GM18511 (cell line): ENCODE measurements around the gene TMEM130.
"Not testable (repeated sequence)": the region's sequence is repeated elsewhere in the genome, so short reads cannot be mapped to it uniquely, and the experiment has no call there.

ENCODE experiments used
- ATAC-seq: cut with Tn5 transposase; IDR thresholded peaks from one replicate; pipeline ENCODE4 v1.9.1; 2021; ENCODE audit warnings: mild to moderate bottlenecking, moderate library complexity; ENCODE audit not compliant: unreplicated experiment

Gene TMEM130

GRCh38 chr7:98877692-98878364, 8.0 kb upstream of the TMEM130 start:
- peak; percentile 3 for ATAC-seq

GRCh38 chr7:98877146-98877545, 7.3 kb upstream of the TMEM130 start:
- no peak for ATAC-seq

GRCh38 chr7:98875501-98875900, 5.7 kb upstream of the TMEM130 start:
- ATAC-seq, result no peak

DNA sequence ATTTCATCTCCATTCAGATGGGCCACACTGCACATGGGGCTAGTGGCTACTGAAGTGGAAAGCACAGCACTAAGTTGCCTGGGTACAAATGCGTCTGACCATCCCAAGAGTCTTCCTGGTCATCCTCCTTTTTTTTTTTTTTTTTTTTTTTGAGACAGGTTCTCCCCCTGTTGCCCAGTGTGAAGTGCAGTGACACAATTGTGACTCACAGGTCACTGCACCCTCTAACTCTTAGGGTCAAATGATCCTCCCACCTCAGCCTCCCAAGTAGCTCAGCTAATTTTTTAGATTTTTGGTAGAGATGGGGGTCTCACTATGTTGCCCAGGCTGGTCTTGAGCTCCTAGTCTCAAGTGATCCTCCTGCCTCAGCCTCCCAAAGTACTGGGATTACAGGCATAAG, 5.1 kb upstream of the TMEM130 start:
- ATAC-seq, result no peak

- ATAC-seq, result not testable (repeated sequence)
These were observed 3.8 kb upstream of the TMEM130 start for GRCh38 chr7:98873610-98874009.

GRCh38 chr7:98872328-98872924, 2.6 kb upstream of the TMEM130 start:
- ATAC-seq, result no peak

DNA sequence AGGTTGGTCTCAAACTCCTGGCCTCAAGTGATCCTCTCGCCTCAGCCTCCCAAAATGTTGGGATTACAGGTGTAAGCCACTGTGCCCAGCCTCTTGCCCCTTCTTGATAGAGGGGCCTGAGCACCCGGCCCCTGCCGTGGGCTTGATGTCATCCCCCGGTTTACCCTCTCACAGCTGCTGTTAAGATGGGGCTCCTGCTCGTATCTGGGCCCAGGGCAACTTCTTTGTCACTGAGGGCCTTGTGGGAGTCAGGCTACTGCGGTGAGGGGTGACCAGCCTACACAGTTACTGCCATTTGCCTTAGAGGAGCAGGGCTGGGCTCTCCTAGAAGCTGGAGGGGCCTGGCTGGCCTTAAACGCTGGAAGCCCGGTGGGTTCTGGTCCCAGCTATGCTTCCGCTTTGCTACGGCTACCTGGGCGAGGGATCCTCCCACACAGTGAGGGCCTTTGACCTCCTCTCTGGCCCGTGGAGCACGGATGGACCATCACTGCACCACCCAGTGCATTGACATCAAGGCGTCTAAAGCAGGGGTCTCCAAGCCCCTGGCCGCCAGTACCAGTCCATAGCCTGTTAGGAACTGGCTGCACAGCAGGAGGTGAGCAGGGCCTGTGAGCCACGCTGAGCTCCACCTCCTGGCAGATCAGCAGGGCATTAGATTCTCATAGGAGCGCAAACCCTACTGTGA, 1.1 kb upstream of the TMEM130 start:
- ATAC-seq, result no peak

- ATAC-seq, result peak; percentile 85
These were observed 372 bp upstream of the TMEM130 start for GRCh38 chr7:98870121-98870651.

GRCh38 chr7:98869027-98869596, 702 bp downstream of the TMEM130 start:
- ATAC-seq, result no peak

DNA sequence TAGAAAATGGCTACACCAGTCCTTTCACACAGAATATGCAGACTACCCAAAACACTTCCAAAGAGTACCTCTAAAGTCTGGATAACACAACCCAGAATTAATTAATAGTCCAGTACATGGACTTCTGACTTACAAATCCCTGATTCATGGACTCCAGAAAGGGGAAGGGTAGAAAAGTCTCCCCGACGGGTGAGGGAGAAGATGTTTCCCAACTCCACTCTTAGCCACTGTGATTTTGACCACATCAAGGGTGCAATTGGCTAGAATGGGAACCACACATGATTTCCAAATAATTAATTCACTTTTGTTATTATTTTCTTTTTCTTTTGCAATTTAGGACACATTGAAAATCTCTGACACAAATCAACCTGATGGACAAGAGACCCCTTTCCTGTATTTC, 1.4 kb downstream of the TMEM130 start:
- no peak for ATAC-seq

- no peak for ATAC-seq
These were observed 3.0 kb downstream of the TMEM130 start for GRCh38 chr7:98866765-98867164.

GRCh38 chr7:98866351-98866750, 3.5 kb downstream of the TMEM130 start:
- no peak for ATAC-seq

DNA sequence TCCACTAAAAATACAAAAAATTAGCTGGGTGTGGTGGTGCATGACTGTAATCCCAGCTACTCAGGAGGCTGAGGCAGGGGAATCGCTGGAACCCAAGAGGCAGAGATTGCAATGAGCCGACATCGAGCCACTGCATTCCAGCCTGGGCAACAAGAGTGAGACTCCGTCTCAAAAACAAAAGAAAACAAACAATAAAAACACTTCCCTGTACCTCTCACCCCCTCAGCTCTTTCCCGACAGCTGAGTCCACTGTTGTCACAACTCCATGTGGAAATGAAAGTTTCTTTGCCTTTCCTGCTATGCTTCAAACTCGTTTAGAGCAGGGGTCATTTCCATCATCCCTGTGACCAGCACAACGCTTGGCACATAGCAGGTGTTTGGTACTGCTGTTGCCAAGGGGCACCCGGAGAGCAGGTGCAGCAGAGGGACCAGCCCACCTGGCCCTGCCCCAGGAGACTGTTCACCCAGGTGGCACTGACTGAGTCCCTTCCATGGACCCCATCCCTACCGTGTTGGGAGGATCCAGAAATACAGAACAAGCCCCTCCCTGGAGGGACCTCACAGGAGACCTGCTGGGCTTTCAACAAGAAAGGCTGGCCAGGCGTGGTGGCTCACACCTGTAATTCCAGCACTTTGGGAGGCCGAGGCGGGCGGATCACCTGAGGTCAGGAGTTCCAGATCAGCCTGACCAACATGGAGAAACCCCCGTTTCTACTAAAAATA, 4.9 kb downstream of the TMEM130 start:
- ATAC-seq, result no peak

GRCh38 chr7:98863601-98864000, 6.2 kb downstream of the TMEM130 start:
- no peak for ATAC-seq

- no peak for ATAC-seq
These were observed 6.9 kb downstream of the TMEM130 start for GRCh38 chr7:98862716-98863420.

DNA sequence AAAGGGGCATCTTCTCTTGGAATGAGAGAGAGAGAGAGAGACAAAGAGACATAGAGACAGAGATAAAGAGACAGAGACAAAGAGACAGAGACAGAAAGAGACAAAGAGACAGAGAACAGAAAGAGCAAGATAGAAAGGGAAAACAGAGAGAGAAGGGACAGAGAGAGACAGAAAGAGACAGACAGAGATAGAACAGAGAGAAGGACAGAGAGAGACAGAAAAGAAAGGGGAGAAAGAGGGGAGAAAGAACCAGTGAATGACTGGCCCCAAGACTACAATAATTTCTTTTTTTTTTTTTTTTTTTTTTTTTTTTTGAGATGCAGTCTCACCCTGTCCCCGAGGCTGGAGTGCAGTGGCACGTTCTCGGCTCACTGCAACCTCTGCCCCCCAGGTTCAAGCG, 7.6 kb downstream of the TMEM130 start:
- ATAC-seq, result no peak

DNA sequence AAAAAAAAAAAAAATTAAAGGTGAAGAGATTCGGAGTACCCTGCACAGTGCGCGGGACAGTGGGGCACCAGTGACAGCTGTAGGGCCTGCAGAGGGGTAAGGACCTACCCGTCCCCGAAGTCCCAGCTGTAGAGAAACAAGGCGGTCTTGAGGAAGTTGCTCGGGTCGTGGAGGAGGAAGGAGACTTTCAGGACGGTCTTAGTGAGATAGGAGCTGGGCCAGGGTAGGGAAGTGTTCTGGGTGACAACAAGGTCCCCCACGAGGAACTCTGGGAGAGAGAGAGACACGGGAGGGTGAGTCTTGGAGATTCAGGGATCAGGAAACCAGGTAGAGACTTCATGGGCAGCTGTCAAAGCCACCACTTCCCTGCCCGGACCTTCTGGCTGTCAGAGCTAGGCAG, 9.7 kb downstream of the TMEM130 start:
- ATAC-seq, result no peak

DNA sequence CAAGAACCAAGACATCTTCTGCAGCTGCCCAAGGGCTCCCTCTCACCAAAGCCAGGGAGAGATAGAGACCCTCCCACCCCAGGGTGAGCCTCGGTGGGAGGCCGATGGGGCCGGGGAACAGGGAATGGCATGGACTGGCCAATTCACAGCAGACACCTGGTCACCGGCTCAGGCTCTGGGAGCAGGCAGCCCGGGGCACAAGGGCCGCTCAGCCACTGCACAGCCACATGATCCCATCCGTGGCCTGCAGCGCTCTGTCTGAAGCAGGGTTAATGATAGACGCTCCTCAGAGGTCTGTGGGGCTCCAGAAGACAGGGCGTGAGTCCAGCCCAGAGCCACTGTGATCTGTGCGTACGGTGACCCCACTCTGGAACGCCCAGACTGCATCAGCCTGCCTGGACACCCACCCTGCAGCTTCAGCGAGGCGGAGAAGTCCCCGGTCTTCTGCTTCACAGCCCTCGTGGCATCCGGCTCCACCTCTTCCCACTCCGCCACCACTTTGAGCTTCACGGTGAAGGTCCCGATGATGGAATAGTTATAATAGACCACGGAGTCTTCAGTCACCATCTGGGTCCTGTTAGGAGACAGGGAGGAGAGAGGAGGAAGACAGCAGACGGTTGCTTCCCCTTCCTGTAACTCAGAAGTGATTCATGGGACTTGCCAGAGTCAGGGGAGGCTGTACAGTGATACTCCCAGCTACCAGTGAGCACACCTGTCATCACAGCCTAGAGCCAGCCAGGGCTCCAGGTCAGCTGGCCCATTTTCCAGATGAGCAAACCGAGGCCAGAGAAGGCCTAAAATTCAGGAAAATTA, 14.0 kb downstream of the TMEM130 start:
- ATAC-seq, result no peak

DNA sequence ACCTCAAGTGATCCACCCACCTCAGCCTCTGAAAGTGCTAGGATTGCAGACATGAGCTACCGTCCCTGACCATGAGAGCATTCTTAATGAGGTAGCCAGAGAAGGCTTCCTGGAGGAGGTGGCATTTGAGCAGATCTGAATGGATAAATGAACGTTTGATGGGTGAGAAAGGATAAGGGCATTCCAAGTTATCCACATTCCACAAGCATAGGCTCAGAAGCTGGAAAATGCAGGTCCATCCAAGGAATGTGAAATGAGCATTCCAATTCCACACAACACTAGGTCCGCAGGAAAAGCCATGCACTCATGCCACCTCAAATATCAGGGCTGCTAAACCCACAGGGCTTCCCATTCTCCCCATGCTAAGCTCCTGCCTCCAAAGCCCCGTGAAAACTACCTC, 17.0 kb downstream of the TMEM130 start:
- ATAC-seq, result no peak

DNA sequence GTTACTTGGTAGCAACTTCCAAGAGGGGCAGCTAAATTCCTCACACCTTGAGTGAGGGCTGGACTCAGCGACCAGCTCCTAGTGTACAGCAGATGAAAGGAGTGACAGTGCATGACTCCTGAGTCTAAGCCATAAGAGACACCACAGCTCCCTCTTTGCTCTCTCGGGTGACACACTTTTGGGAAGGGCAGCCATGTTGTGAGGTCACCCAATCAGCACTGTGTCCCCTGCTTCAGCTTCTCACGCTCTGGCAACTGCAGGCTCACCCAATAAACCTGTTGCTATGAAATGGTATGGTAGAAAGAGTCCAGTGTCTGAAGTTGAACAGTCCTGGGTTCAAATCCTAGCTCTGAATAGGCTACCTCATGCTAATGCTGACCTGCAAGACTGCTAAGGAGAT, 20.9 kb downstream of the TMEM130 start:
- ATAC-seq, result no peak
